ENCODE data around the gene OPALIN.

OPALIN gene

DNA sequence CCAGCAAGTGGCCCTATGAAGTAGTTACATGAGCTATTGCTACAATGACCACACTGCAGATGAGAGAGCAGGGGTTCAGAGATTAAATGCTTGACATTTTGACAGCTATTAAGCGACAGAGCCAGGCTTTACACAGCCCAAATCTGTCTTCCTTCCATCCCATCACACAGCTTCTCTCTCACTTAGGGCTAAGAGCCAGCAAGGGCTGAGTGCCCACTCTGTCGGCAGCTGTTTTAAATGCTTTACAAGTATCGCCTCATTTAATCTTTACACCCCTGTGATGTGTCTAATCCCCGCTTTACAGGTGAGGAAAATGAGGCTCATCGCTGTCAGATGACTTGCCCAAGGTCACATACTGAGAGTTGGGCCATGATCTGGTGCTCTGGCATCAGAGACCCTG, 15.2 kb upstream of the OPALIN start:
- H3K9me3 ChIP-seq (ENCODE audit: severe bottlenecking), result no peaks in the 10 kb centered on the region
- DNase-seq, result no peak
- no peaks in the 10 kb centered on the region for H3K36me3 ChIP-seq
- H3K4me3 ChIP-seq (ENCODE audit: low read depth, low read length), result no peak overlapping the region
- H3K27me3 ChIP-seq (ENCODE audit: insufficient read depth, low read depth, severe bottlenecking), result no peaks in the 10 kb centered on the region
- TF ChIP-seq, protein P1, sequence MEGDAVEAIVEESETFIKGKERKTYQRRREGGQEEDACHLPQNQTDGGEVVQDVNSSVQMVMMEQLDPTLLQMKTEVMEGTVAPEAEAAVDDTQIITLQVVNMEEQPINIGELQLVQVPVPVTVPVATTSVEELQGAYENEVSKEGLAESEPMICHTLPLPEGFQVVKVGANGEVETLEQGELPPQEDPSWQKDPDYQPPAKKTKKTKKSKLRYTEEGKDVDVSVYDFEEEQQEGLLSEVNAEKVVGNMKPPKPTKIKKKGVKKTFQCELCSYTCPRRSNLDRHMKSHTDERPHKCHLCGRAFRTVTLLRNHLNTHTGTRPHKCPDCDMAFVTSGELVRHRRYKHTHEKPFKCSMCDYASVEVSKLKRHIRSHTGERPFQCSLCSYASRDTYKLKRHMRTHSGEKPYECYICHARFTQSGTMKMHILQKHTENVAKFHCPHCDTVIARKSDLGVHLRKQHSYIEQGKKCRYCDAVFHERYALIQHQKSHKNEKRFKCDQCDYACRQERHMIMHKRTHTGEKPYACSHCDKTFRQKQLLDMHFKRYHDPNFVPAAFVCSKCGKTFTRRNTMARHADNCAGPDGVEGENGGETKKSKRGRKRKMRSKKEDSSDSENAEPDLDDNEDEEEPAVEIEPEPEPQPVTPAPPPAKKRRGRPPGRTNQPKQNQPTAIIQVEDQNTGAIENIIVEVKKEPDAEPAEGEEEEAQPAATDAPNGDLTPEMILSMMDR (IDR thresholded peaks at IDR 0.05; ENCODE audit: low read depth, low read length), result no peak
- no peak overlapping the region for H3K27ac ChIP-seq

DNA sequence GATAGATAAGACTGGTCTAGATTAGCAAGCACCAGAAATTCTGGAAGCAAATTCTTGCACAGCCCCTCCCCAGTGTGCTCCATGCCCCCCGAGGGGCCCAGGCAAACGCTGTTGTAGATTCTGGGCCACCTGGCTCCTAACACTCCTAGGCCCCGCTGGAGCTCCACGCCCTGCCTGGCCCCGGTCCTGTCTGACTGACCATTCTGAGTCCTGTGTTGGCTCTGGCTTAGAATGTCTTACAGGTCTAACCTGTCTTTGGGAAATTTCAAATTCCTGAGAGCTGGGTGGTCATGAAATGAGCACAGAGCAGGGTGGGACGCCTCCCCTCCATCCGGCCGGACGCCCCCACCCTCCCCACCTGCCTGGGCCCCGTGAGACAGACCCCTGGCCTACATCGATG, 12.6 kb upstream of the OPALIN start:
- H3K4me3 ChIP-seq (ENCODE audit: low read depth, low read length), result no peak overlapping the region
- TF ChIP-seq, protein P1 (IDR thresholded peaks at IDR 0.05; ENCODE audit: low read depth, low read length), result no peak
- no peak for DNase-seq
- no peak overlapping the region for H3K27ac ChIP-seq
- H3K36me3 ChIP-seq, result no peaks in the 10 kb centered on the region
- no peaks in the 10 kb centered on the region for H3K27me3 ChIP-seq (ENCODE audit: insufficient read depth, low read depth, severe bottlenecking)
- H3K9me3 ChIP-seq (ENCODE audit: severe bottlenecking), result no peaks in the 10 kb centered on the region

DNA sequence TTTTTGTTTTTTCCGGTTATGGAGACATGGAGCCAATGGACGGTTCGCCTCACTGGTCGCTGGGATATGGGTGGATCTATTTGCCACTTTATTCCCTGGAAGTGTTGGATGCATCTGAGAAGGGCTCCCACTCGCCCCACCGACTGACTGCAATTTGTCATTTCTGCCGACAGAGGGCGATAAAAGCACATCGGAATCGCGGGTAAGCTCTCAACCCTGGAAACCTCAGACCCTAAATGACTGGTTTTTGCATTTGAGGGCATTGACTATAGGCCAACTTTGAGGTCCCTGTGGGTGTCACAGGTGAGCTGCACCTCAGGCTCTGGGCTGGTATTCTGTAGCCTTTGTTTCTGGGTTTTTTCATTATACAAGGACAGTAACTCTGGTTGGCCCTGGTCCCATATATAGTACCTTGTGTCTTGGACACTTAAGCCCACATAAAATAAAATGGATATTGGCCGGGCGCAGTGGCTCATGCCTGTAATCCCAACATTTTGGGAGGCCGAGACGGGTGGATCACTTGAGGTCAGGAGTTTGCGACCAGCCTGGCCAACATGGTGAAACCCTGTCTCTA, 11.9 kb upstream of the OPALIN start:
- Histone ChIP-seq H3K27ac (no peak overlapping the region), H3K36me3 (no peaks in the 10 kb centered on the region), H3K27me3 (ENCODE audit: insufficient read depth, low read depth, severe bottlenecking) (no peaks in the 10 kb centered on the region), H3K9me3 (ENCODE audit: severe bottlenecking) (no peaks in the 10 kb centered on the region), H3K4me3 (ENCODE audit: low read depth, low read length) (no peak overlapping the region)
- TF ChIP-seq, protein P1 (IDR thresholded peaks at IDR 0.05; ENCODE audit: low read depth, low read length), result peak; percentile 84
- peak; percentile 55 for DNase-seq

DNA sequence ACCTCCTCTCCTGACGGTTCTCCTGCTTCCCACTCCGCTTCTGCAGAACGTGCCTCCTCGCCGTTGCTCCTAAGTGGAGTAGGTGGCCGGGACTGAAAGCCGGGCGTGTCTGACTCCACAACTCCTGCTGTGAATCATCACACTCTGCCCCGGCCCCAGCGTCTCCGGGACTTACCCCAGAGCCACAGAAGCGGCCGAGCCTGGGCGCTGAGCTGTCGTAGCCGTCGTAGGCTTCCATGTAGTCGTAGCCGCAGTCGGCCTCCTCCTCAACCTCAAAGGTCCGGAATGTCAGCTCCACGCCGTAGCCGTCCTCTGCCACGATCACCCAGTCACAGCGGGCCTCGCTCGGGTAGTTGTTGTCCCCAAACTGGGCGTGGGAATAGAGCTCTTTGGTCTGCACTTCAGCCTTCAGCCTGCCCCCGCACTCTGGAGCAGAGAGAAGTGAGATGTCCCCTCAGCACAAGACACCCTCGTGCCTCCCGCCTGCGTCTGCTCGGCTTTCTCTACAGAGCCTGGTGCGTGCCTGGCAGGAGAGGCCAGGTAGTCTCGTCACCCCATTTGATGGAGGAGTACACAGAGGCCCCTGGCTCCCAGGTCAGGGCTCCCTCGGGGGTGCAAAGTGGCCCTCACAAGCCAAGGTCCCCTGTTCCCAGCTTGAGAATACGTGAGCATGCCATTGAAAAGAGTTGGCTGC, 11.2 kb upstream of the OPALIN start:
- no peaks in the 10 kb centered on the region for H3K36me3 ChIP-seq
- no peaks in the 10 kb centered on the region for H3K9me3 ChIP-seq (ENCODE audit: severe bottlenecking)
- no peak for DNase-seq
- no peak overlapping the region for H3K27ac ChIP-seq
- no peak overlapping the region for H3K4me3 ChIP-seq (ENCODE audit: low read depth, low read length)
- H3K27me3 ChIP-seq (ENCODE audit: insufficient read depth, low read depth, severe bottlenecking), result no peaks in the 10 kb centered on the region
- TF ChIP-seq, protein P1 (IDR thresholded peaks at IDR 0.05; ENCODE audit: low read depth, low read length), result no peak

DNA sequence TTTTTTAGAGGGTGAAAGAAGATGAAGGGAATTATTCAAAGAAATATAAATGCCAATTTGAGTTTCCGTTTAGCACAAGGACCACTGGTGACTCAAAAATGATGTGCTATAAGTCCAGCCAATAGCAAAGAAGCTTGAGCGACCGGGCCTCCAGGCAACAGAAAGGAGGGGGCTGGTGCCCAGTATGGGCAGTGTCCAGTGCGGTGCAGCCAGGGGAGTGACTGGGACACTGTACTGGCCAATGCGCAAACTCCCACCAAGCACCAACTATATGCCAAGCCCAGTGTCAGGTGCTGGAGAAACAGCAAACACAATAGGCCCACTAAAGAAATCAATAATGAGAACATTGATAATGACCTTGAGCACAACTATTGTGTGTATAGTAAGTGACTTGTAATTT, 10.2 kb upstream of the OPALIN start:
- no peaks in the 10 kb centered on the region for H3K9me3 ChIP-seq (ENCODE audit: severe bottlenecking)
- TF ChIP-seq, protein P1 (IDR thresholded peaks at IDR 0.05; ENCODE audit: low read depth, low read length), result no peak
- no peak overlapping the region for H3K4me3 ChIP-seq (ENCODE audit: low read depth, low read length)
- no peak overlapping the region for H3K27ac ChIP-seq
- H3K27me3 ChIP-seq (ENCODE audit: insufficient read depth, low read depth, severe bottlenecking), result no peaks in the 10 kb centered on the region
- DNase-seq, result no peak
- H3K36me3 ChIP-seq, result no peaks in the 10 kb centered on the region

DNA sequence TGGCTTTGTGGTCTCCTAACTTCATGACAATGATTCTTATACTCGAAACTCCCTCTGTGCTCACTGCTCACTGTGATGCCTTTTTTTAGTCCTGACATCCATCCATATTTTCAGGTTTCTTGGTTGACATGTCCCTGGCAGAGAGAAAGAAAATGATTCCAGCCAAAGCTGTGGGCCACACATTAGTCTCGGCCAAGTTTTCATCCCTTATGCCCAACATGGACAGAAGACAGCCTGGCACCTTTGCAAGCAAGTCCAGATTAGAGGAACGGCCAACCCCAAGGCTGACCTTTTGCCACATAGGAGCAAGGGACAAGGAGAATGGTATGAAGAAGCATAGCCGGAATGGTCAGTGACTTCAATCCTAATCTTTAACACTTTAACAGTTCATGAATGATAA, 8.7 kb upstream of the OPALIN start:
- TF ChIP-seq, protein P1 (IDR thresholded peaks at IDR 0.05; ENCODE audit: low read depth, low read length), result no peak
- Histone ChIP-seq H3K27ac (no peak overlapping the region), H3K36me3 (no peaks in the 10 kb centered on the region), H3K4me3 (ENCODE audit: low read depth, low read length) (no peak overlapping the region), H3K9me3 (ENCODE audit: severe bottlenecking) (no peaks in the 10 kb centered on the region), H3K27me3 (ENCODE audit: insufficient read depth, low read depth, severe bottlenecking) (no peaks in the 10 kb centered on the region)
- DNase-seq, result no peak
